ENCODE data around the gene DNASE1L3. TPM values are rescaled to one million over a fixed set of nuclear protein-coding genes. Genes with fewer than 3 reads are reported as not detected.

DNASE1L3 gene
- total and polyA plus RNA-seq, 2 donors (not counting 3 experiments of a cell fraction or from before 2014, with no cell fraction given), result 0.95 to 1.3 TPM

- TSS peak; percentile 5 for BruUV-seq (replicated peaks)
- dilution Hi-C loops (cut with MboI; ENCODE audit: extremely low pct_ligation_motif_present, low sequenced_read_pairs), result no loop called here
- Histone ChIP-seq H3K27ac (ENCODE audit: insufficient read depth, low read depth, low read length) (no peak overlapping the region), H3K9me1 (replicated peaks; ENCODE audit: control insufficient read depth, extremely low read depth, insufficient read depth, low read length) (no peaks in the 10 kb centered on the region), H3K4me1 (ENCODE audit: control insufficient read depth, extremely low read depth, insufficient read depth, low read length) (no peaks in the 10 kb centered on the region), H4K20me1 (replicated peaks; ENCODE audit: control insufficient read depth, extremely low read depth, insufficient read depth, low read length) (no peaks in the 10 kb centered on the region), H2AFZ (ENCODE audit: low read depth, low read length) (no peak overlapping the region), H3K27me3 (ENCODE audit: control insufficient read depth in 2 of 2, insufficient read depth in 2 of 2, low read length in 2 of 2) (no peaks in the 10 kb centered on the region), H3K36me3 (ENCODE audit: control insufficient read depth in 2 of 2, extremely low read depth in 1 of 2, insufficient read depth in 2 of 2, low read length in 2 of 2) (peaks cover 69 to 85% of the 10 kb centered on the region in 2 experiments), H3K4me3 (replicated peaks in 1 of 3; ENCODE audit: insufficient read depth in 1 of 3, low read depth in 1 of 3, low read length in 3 of 3) (no peak overlapping the region), H3K4me2 (ENCODE audit: insufficient read depth, low read length) (no peak overlapping the region), H3K9me3 (replicated peaks; ENCODE audit: control insufficient read depth, insufficient read depth, low read length) (no peaks in the 10 kb centered on the region), H3K9ac (replicated peaks; ENCODE audit: extremely low read depth, insufficient read depth, low read length) (no peak overlapping the region), H3K79me2 (ENCODE audit: control insufficient read depth, insufficient read depth, low read length) (peaks cover 4% of the 10 kb centered on the region)
- TF ChIP-seq GATA2 (IDR thresholded peaks at IDR 0.05; ENCODE audit: insufficient read depth, insufficient read length, low read depth, low read length) (no peak), MYC (IDR thresholded peaks at IDR 0.05; ENCODE audit: low read depth, low read length) (no peak), FOS (IDR thresholded peaks at IDR 0.05; ENCODE audit: borderline replicate concordance, insufficient read depth, low read length) (no peak), JUN (IDR thresholded peaks at IDR 0.05; ENCODE audit: borderline replicate concordance, insufficient read depth, insufficient read length, low read depth) (no peak), EZH2 (IDR thresholded peaks at IDR 0.05; ENCODE audit: borderline replicate concordance, low read depth, low read length, severe bottlenecking) (no peak), POLR2A (IDR thresholded peaks at IDR 0.05; ENCODE audit: low read depth, low read length) (no peak), MAX (IDR thresholded peaks at IDR 0.05; ENCODE audit: insufficient read depth, insufficient read length) (no peak), CTCF (IDR thresholded peaks at IDR 0.05; ENCODE audit: extremely low read depth in 1 of 2, insufficient read depth in 1 of 2, low read depth in 1 of 2, low read length in 2 of 2) (no peak), POLR2AphosphoS5 (IDR thresholded peaks at IDR 0.05; ENCODE audit: insufficient read depth, low read depth, low read length) (no peak)
- DNase-seq (ENCODE audit: low read depth, low spot score), result no peak
- CTCF ChIA-PET, result no interaction called here
- FAIRE-seq, result no peak
- intact Hi-C loops (cut with micrococcal nuclease), result no loop called here
- POLR2A ChIA-PET, result no interaction called here
Observed at GRCh38 chr3:58148049-58148448, 62.7 kb downstream of the DNASE1L3 start.

Measured in endothelial cell of umbilical vein (primary cell).